Gastrocnemius medialis (tissue), 4 donors: Measurements from ENCODE around the gene PARD3.

Experiments used
- CTCF ChIP-seq, 5 experiments: fragments of 450-650 bp in 3 of 5; fragments of 200-600 bp in 2 of 5; sonication (generic) in 2 of 5; IDR thresholded peaks in 4 of 5; conservative IDR thresholded peaks in 1 of 5; 1 replicate in 4 of 5; 2 replicates in 1 of 5; pipeline ENCODE4 v1.5.1; 2016 to 2019; ENCODE audit warnings: antibody characterized with exemption in 5 of 5, mild to moderate bottlenecking in 3 of 5, moderate library complexity in 3 of 5
- POLR2A ChIP-seq, 2 donors: fragments of 450-650 bp; IDR thresholded peaks; one replicate each; pipeline ENCODE4 v1.6.1; 2017; ENCODE audit warnings: antibody characterized with exemption in 2 of 2, mild to moderate bottlenecking in 2 of 2, moderate library complexity in 2 of 2

DNA sequence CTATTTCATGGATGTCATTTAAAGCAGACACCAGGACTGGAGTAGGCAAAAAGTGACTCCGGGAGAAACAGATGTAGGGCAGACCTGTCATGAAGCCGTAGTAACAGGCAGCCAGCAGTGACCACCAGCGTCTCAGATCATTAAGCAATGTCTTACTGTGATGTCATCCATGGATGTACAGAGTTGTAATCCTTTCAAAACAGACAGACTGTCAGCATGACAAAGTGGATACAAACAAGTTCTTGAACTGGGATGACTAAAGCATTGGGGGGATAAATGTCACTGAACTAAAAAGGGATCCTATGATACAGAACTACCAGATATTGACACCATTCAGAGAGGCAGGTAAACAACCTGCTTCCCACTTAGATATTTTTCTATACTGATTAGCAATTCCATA lies 675.5 kb downstream of the PARD3 start:
- TF ChIP-seq CTCF (IDR thresholded peaks at IDR 0.05 in 4 of 5, conservative IDR thresholded peaks at IDR 0.05 in 1 of 5): no peak
- no peak for TF ChIP-seq POLR2A (IDR thresholded peaks at IDR 0.05)
